ENCODE data around the gene IRS1.

GRCh38 chr2:226736382-226736781 is 63.2 kb downstream of the IRS1 start:
- TF ChIP-seq CTCF (IDR thresholded peaks at IDR 0.05; ENCODE audit: low read depth, low read length) = no peak
- TF ChIP-seq EZH2phosphoT487 (IDR thresholded peaks at IDR 0.05; ENCODE audit: low read depth) = no peak
